DND-41 (cell line): ENCODE results near the gene ADGRB3.

Source experiments
- EZH2 ChIP-seq: IDR thresholded peaks from 3 replicates; pipeline ENCODE4 v1.6.1; 2012; ENCODE audit warnings: borderline replicate concordance, low read depth, mild to moderate bottlenecking, moderate library complexity, low read length, inconsistent platforms; ENCODE audit not compliant: severe bottlenecking
- TF ChIP-seq, protein P1 (sequence below): IDR thresholded peaks from 2 replicates; pipeline ENCODE4 v1.5.1; 2012; ENCODE audit warnings: borderline replicate concordance, low read length, moderate library complexity, mild to moderate bottlenecking; ENCODE audit not compliant: poor library complexity, severe bottlenecking; ENCODE audit errors: extremely low read depth

DNA sequence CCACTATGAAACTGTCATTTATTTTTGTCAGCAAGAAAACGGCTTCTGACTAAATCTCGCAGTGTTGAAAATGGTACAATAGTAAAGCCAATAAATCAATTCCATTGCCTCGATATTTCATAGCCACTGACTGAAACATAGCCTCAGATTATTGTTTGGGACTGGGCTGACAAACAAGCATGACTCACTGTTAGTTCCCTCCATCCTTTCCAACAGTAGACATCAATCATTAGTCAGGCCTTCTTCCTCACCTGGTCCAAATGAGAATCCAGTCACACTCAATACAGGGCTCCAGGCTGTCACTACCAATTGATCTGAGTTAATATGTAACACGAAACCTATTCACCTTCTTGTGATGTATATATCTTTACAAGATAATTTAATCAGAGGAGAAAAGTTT lies 66.1 kb downstream of the ADGRB3 start:
- TF ChIP-seq, protein P1, sequence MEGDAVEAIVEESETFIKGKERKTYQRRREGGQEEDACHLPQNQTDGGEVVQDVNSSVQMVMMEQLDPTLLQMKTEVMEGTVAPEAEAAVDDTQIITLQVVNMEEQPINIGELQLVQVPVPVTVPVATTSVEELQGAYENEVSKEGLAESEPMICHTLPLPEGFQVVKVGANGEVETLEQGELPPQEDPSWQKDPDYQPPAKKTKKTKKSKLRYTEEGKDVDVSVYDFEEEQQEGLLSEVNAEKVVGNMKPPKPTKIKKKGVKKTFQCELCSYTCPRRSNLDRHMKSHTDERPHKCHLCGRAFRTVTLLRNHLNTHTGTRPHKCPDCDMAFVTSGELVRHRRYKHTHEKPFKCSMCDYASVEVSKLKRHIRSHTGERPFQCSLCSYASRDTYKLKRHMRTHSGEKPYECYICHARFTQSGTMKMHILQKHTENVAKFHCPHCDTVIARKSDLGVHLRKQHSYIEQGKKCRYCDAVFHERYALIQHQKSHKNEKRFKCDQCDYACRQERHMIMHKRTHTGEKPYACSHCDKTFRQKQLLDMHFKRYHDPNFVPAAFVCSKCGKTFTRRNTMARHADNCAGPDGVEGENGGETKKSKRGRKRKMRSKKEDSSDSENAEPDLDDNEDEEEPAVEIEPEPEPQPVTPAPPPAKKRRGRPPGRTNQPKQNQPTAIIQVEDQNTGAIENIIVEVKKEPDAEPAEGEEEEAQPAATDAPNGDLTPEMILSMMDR: no peak
- no peak for TF ChIP-seq EZH2
